ENCODE measurements around the gene MKS1. TPM values are rescaled to one million over a fixed set of nuclear protein-coding genes. Genes with fewer than 3 reads are reported as not detected.
A peak's percentile ranks its signal among the peaks of the same experiment; 100 is the strongest.

MKS1 gene
- total RNA-seq, 1 experiment from 2014 or later: 12.1 TPM

DNA sequence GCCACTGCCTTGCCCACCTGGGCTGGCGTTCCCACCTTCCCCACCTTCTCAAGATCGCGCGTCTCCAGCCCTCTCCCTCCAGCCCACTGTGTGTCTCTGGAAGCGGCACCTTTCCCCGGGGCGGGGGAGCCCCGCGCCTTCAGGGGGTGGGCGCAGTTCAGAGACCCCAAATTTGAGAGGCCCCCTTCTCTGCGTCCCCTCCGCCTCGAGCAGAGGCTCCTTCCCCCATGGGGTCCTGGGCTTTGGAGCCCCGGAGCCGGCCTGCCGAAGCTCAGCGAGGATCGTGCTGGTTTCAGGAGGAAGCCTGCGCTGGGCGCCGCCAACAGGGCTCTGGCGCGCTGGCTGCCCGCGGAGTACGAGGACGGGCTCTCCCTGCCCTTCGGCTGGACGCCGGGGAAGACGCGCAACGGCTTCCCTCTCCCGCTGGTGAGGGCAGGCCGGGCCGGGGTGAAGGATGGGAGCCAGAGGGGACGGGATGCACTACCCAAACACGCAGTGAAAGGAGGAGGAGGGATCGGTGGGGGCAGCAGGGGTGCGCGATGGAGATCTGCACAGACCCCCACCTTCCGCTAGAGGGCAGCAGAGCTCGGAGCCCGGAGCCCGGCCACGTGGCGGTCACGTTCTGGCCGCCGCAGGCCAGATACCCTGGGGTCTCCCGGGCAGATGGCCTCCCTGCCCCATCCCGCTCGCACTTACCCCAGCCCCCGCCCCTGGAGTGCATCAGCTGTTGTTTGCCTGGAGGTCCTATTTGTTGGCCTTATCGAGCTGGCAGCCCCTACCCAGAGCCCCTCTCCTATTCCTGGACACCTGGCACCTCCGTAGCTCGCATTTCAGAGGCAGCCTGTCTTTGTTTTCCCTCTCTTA lies 30.4 kb upstream of the MKS1 start:
- no peaks in the 10 kb centered on the region for H3K36me3 ChIP-seq (ENCODE audit: control insufficient read depth, insufficient read depth, low read length)
- H3K4me3 ChIP-seq (ENCODE audit: low read depth in 2 of 2, low read length in 2 of 2): peak overlapping the region; percentile 27 to 39
- ChIA-PET CTCF (interaction anchor here (0.5 to 1.0 kb wide), 4 partner anchors 33 to 190 kb away, joined by 3 to 4 read pairs (median 3); no protein-coding TSS in a partner anchor), POLR2A (no interaction called here)
- peak; percentile 20 for DNase-seq (ENCODE audit: low read depth, low spot score)
- H3K27me3 ChIP-seq (ENCODE audit: control insufficient read depth, insufficient read depth, low read length): peaks cover 2% of the 10 kb centered on the region; the same call in 1 of the 2 replicates
- BruUV-seq (replicated peaks): no TSS peak
- TF ChIP-seq SIN3A (IDR thresholded peaks at IDR 0.05; ENCODE audit: borderline replicate concordance, insufficient read depth, low read depth, low read length): no peak
- TF ChIP-seq, protein P1, sequence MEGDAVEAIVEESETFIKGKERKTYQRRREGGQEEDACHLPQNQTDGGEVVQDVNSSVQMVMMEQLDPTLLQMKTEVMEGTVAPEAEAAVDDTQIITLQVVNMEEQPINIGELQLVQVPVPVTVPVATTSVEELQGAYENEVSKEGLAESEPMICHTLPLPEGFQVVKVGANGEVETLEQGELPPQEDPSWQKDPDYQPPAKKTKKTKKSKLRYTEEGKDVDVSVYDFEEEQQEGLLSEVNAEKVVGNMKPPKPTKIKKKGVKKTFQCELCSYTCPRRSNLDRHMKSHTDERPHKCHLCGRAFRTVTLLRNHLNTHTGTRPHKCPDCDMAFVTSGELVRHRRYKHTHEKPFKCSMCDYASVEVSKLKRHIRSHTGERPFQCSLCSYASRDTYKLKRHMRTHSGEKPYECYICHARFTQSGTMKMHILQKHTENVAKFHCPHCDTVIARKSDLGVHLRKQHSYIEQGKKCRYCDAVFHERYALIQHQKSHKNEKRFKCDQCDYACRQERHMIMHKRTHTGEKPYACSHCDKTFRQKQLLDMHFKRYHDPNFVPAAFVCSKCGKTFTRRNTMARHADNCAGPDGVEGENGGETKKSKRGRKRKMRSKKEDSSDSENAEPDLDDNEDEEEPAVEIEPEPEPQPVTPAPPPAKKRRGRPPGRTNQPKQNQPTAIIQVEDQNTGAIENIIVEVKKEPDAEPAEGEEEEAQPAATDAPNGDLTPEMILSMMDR (IDR thresholded peaks at IDR 0.05): peak; percentile 93
- in situ Hi-C loops (cut with HindIII; ENCODE audit: low pct_unique_long_range_greater_than_20kb, low sequenced_read_pairs): no loop called here
- no peaks in the 10 kb centered on the region for H3K9me3 ChIP-seq (ENCODE audit: control insufficient read depth, insufficient read depth, low read depth, low read length)
- intact Hi-C loops (cut with micrococcal nuclease; ENCODE audit: unreplicated experiment): no loop called here
- H3K27ac ChIP-seq (ENCODE audit: low read length): no peak overlapping the region
- peak; percentile 86 for ATAC-seq
- no peaks in the 10 kb centered on the region for H3K4me1 ChIP-seq (ENCODE audit: control insufficient read depth, insufficient read depth, low read length)

DNA sequence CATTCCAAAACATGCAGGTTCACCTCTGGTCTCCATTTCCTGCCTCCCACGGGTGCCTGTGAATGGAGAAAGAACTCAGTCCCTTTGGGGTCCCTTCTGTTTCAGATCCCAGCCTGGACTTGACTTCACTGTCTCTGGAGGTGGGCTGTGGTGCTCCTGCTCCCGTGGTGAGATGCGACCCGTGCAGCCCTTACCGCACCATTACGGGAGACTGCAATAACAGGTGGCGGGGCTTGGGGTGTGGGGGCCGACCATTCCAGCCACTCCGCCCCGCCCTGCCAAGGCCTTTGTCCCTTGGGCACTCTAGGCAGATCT lies 29.9 kb upstream of the MKS1 start:
- in situ Hi-C loops (cut with HindIII; ENCODE audit: low pct_unique_long_range_greater_than_20kb, low sequenced_read_pairs): no loop called here
- Histone ChIP-seq H3K27me3 (ENCODE audit: control insufficient read depth, insufficient read depth, low read length) (no peaks in the 10 kb centered on the region), H3K27ac (ENCODE audit: low read length) (no peak overlapping the region), H3K36me3 (ENCODE audit: control insufficient read depth, insufficient read depth, low read length) (no peaks in the 10 kb centered on the region), H3K9me3 (ENCODE audit: control insufficient read depth, insufficient read depth, low read depth, low read length) (no peaks in the 10 kb centered on the region), H3K4me1 (ENCODE audit: control insufficient read depth, insufficient read depth, low read length) (no peaks in the 10 kb centered on the region), H3K4me3 (ENCODE audit: low read depth in 2 of 2, low read length in 2 of 2) (no peak overlapping the region)
- no TSS peak for BruUV-seq (replicated peaks)
- ATAC-seq: no peak
- no peak for DNase-seq (ENCODE audit: low read depth, low spot score)
- TF ChIP-seq, protein P1 (IDR thresholded peaks at IDR 0.05): no peak
- TF ChIP-seq TCF7L2 (IDR thresholded peaks at IDR 0.05; ENCODE audit: low read depth, low read length) (no peak), POLR2AphosphoS5 (IDR thresholded peaks at IDR 0.05; ENCODE audit: low read depth, low read length) (no peak), SIN3A (IDR thresholded peaks at IDR 0.05; ENCODE audit: borderline replicate concordance, insufficient read depth, low read depth, low read length) (no peak)
- TF ChIP-seq, protein P2, sequence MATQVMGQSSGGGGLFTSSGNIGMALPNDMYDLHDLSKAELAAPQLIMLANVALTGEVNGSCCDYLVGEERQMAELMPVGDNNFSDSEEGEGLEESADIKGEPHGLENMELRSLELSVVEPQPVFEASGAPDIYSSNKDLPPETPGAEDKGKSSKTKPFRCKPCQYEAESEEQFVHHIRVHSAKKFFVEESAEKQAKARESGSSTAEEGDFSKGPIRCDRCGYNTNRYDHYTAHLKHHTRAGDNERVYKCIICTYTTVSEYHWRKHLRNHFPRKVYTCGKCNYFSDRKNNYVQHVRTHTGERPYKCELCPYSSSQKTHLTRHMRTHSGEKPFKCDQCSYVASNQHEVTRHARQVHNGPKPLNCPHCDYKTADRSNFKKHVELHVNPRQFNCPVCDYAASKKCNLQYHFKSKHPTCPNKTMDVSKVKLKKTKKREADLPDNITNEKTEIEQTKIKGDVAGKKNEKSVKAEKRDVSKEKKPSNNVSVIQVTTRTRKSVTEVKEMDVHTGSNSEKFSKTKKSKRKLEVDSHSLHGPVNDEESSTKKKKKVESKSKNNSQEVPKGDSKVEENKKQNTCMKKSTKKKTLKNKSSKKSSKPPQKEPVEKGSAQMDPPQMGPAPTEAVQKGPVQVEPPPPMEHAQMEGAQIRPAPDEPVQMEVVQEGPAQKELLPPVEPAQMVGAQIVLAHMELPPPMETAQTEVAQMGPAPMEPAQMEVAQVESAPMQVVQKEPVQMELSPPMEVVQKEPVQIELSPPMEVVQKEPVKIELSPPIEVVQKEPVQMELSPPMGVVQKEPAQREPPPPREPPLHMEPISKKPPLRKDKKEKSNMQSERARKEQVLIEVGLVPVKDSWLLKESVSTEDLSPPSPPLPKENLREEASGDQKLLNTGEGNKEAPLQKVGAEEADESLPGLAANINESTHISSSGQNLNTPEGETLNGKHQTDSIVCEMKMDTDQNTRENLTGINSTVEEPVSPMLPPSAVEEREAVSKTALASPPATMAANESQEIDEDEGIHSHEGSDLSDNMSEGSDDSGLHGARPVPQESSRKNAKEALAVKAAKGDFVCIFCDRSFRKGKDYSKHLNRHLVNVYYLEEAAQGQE (IDR thresholded peaks at IDR 0.05; ENCODE audit: insufficient read depth in 1 of 2, low read depth in 2 of 2, low read length in 1 of 2): no peak
- intact Hi-C loops (cut with micrococcal nuclease; ENCODE audit: unreplicated experiment): no loop called here
- CTCF ChIA-PET: no interaction called here
- POLR2A ChIA-PET: no interaction called here
